GM12878 (cell line): Measurements from ENCODE around the gene PRR15L.

Experiments used
- E4F1 ChIP-seq: fragments of 450-650 bp; IDR thresholded peaks from 2 replicates; pipeline ENCODE4 v1.6.1; 2018; ENCODE audit warnings: borderline replicate concordance, mild to moderate bottlenecking; ENCODE audit not compliant: partially characterized antibody
- HDAC2 ChIP-seq: fragments of 200-600 bp; sonication (generic); IDR thresholded peaks from 2 replicates; pipeline ENCODE4 v1.6.1; 2017
- LARP7 ChIP-seq: fragments of 450-650 bp; IDR thresholded peaks from 2 replicates; pipeline ENCODE4 v1.6.1; 2017; ENCODE audit warnings: mild to moderate bottlenecking
- NR2C2 ChIP-seq: IDR thresholded peaks from 2 replicates; pipeline ENCODE4 v1.6.1; 2011; ENCODE audit warnings: borderline replicate concordance, low read depth; ENCODE audit not compliant: control insufficient read depth, insufficient read length
- POLR2A ChIP-seq: IDR thresholded peaks from 2 replicates; pipeline ENCODE4 v1.6.1; 2011; ENCODE audit warnings: low read depth, mild to moderate bottlenecking, low read length
- POLR2AphosphoS2 ChIP-seq: IDR thresholded peaks from 2 replicates; pipeline ENCODE4 v1.6.1; 2011; ENCODE audit warnings: low read depth, mild to moderate bottlenecking, low read length, improper control_type of control experiment, moderate library complexity
- POLR2AphosphoS5 ChIP-seq: IDR thresholded peaks from 2 replicates; pipeline ENCODE4 v1.6.1; 2011; ENCODE audit warnings: mild to moderate bottlenecking, low read length, inconsistent platforms
- RB1 ChIP-seq: fragments of 450-650 bp; formaldehyde crosslinking; IDR thresholded peaks from 2 replicates; pipeline ENCODE4 v1.6.1; 2017; ENCODE audit warnings: mild to moderate bottlenecking, borderline replicate concordance
- SMC3 ChIP-seq: IDR thresholded peaks from 2 replicates; pipeline ENCODE4 v1.6.1; 2011; ENCODE audit warnings: low read length, improper control_type of control experiment, borderline replicate concordance
- SP1 ChIP-seq: IDR thresholded peaks from one replicate; pipeline ENCODE4 v1.6.1; 2011; ENCODE audit warnings: low read depth, low read length
- TCF3 ChIP-seq: IDR thresholded peaks from 2 replicates; pipeline ENCODE4 v1.6.1; 2012; ENCODE audit warnings: low read depth, mild to moderate bottlenecking, low read length, borderline replicate concordance; ENCODE audit not compliant: insufficient read depth
- ZBTB40 ChIP-seq: fragments of 450-650 bp; IDR thresholded peaks from 2 replicates; pipeline ENCODE4 v1.6.1; 2016; ENCODE audit warnings: mild to moderate bottlenecking, moderate library complexity, borderline replicate concordance
- TF ChIP-seq, protein P1 (sequence below): fragments of 450-650 bp; IDR thresholded peaks from 2 replicates; pipeline ENCODE4 v1.6.1; 2017; ENCODE audit warnings: mild to moderate bottlenecking, moderate library complexity
- TF ChIP-seq, protein P2 (sequence below), 3 experiments: IDR thresholded peaks in 2 of 3; conservative IDR thresholded peaks in 1 of 3; 2 replicates each; pipeline ENCODE4 v1.5.1; 2011; ENCODE audit warnings: low read depth in 3 of 3, low read length in 3 of 3, mild to moderate bottlenecking in 3 of 3, control low read depth in 2 of 3, moderate library complexity in 2 of 3, inconsistent platforms in 1 of 3, mixed read lengths in 1 of 3; ENCODE audit not compliant: control insufficient read depth in 2 of 3, insufficient read depth in 1 of 3; ENCODE audit errors: extremely low read depth in 1 of 3

DNA sequence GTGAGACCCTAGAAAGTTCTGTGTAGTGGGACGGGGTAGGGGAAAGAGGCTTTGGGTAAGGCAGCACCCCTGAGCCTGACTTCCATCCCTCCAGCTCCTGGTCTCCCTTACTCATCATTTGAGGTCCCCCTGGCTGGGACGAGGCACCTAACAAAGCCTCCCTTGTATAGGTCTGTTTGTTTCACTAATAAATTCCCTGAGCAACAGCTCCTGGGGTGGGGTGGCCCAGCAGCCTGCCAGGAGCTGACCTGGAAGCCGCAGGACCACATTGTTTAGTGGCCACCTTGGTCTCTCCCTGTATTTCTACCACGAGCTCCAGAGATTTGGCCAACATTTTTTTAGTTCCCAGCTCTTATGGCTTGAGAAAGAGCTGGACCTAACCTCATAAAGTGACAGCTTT lies 7.2 kb downstream of the PRR15L start:
- TF ChIP-seq NR2C2 (no peak), SP1 (no peak), LARP7 (no peak), RB1 (no peak), ZBTB40 (no peak), HDAC2 (no peak), TCF3 (no peak), POLR2A (no peak), E4F1 (no peak), POLR2AphosphoS2 (no peak), SMC3 (no peak), POLR2AphosphoS5 (no peak)
- TF ChIP-seq, protein P1, sequence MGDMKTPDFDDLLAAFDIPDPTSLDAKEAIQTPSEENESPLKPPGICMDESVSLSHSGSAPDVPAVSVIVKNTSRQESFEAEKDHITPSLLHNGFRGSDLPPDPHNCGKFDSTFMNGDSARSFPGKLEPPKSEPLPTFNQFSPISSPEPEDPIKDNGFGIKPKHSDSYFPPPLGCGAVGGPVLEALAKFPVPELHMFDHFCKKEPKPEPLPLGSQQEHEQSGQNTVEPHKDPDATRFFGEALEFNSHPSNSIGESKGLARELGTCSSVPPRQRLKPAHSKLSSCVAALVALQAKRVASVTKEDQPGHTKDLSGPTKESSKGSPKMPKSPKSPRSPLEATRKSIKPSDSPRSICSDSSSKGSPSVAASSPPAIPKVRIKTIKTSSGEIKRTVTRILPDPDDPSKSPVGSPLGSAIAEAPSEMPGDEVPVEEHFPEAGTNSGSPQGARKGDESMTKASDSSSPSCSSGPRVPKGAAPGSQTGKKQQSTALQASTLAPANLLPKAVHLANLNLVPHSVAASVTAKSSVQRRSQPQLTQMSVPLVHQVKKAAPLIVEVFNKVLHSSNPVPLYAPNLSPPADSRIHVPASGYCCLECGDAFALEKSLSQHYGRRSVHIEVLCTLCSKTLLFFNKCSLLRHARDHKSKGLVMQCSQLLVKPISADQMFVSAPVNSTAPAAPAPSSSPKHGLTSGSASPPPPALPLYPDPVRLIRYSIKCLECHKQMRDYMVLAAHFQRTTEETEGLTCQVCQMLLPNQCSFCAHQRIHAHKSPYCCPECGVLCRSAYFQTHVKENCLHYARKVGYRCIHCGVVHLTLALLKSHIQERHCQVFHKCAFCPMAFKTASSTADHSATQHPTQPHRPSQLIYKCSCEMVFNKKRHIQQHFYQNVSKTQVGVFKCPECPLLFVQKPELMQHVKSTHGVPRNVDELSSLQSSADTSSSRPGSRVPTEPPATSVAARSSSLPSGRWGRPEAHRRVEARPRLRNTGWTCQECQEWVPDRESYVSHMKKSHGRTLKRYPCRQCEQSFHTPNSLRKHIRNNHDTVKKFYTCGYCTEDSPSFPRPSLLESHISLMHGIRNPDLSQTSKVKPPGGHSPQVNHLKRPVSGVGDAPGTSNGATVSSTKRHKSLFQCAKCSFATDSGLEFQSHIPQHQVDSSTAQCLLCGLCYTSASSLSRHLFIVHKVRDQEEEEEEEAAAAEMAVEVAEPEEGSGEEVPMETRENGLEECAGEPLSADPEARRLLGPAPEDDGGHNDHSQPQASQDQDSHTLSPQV: no peak
- TF ChIP-seq, protein P2, sequence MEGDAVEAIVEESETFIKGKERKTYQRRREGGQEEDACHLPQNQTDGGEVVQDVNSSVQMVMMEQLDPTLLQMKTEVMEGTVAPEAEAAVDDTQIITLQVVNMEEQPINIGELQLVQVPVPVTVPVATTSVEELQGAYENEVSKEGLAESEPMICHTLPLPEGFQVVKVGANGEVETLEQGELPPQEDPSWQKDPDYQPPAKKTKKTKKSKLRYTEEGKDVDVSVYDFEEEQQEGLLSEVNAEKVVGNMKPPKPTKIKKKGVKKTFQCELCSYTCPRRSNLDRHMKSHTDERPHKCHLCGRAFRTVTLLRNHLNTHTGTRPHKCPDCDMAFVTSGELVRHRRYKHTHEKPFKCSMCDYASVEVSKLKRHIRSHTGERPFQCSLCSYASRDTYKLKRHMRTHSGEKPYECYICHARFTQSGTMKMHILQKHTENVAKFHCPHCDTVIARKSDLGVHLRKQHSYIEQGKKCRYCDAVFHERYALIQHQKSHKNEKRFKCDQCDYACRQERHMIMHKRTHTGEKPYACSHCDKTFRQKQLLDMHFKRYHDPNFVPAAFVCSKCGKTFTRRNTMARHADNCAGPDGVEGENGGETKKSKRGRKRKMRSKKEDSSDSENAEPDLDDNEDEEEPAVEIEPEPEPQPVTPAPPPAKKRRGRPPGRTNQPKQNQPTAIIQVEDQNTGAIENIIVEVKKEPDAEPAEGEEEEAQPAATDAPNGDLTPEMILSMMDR (IDR thresholded peaks at IDR 0.05 in 2 of 3, conservative IDR thresholded peaks at IDR 0.05 in 1 of 3; ENCODE audit: control insufficient read depth in 2 of 3, extremely low read depth in 1 of 3, insufficient read depth in 1 of 3, low read depth in 3 of 3, low read length in 3 of 3): no peak
